Colonic mucosa (tissue), 4 donors: ENCODE measurements around the gene XPO6. TPM values are rescaled to one million over a fixed set of nuclear protein-coding genes. Genes with fewer than 3 reads are reported as not detected.

ENCODE experiments used
- DNase-seq: peaks from one replicate; pipeline ENCODE4 v3.0.0-alpha.2; 2020
- H3K27ac ChIP-seq: fragments of 200-600 bp; one replicate; pipeline ENCODE4 v1.8.0; 2021
- H3K27me3 ChIP-seq: fragments of 200-600 bp; one replicate; pipeline ENCODE4 v1.8.0; 2021
- H3K36me3 ChIP-seq: fragments of 200-600 bp; one replicate; pipeline ENCODE4 v1.8.0; 2021
- H3K4me1 ChIP-seq: fragments of 200-600 bp; one replicate; pipeline ENCODE4 v1.8.0; 2021; ENCODE audit warnings: mild to moderate bottlenecking
- H3K4me3 ChIP-seq: fragments of 200-600 bp; one replicate; pipeline ENCODE4 v1.8.0; 2021
- H3K9ac ChIP-seq, 2 donors: one replicate each; pipeline ENCODE4 v1.7.0; 2013; ENCODE audit warnings: control low read depth in 2 of 2, low read depth in 2 of 2, low read length in 2 of 2
- H3K9me3 ChIP-seq: fragments of 200-600 bp; one replicate; pipeline ENCODE4 v1.8.0; 2021
- intact Hi-C: fragments of 100-400 bp; cut with DNase I; formaldehyde crosslinking; loops from one replicate; pipeline ENCODE4 v1.14.1; 2022
- total RNA-seq, 2 donors: library from RNA; stranded (reverse); fragmentation: NEBNext Ultra II Directional in 1 of 2; extraction: Animal tissue kit (Norgen Biotek cat#: 25700) in 1 of 2; gene quantifications; one replicate each; pipeline ENCODE4 v1.2.1, GENCODE V29; 2021
- TF ChIP-seq, protein P1 (sequence below): fragments of 200-600 bp; IDR thresholded peaks from one replicate; pipeline ENCODE4 v1.8.0; 2022; ENCODE audit warnings: antibody characterized with exemption, mild to moderate bottlenecking
- donor health status: healthy.
- donor health status: DM: no; HTN: no; CAD: no.
- donor health status: DM: no; HTN: no; CAD: no.

XPO6 gene
- total RNA-seq, 2 donors from 2014 or later, result 77.0 to 144 TPM

- intact Hi-C loops, result no loop called here
- Histone ChIP-seq H3K36me3 (peaks cover 14% of the 10 kb centered on the region), H3K9ac (no peak overlapping the region), H3K4me1 (no peaks in the 10 kb centered on the region), H3K27me3 (no peaks in the 10 kb centered on the region), H3K4me3 (no peak overlapping the region), H3K9me3 (no peaks in the 10 kb centered on the region), H3K27ac (no peak overlapping the region)
- TF ChIP-seq, protein P1, sequence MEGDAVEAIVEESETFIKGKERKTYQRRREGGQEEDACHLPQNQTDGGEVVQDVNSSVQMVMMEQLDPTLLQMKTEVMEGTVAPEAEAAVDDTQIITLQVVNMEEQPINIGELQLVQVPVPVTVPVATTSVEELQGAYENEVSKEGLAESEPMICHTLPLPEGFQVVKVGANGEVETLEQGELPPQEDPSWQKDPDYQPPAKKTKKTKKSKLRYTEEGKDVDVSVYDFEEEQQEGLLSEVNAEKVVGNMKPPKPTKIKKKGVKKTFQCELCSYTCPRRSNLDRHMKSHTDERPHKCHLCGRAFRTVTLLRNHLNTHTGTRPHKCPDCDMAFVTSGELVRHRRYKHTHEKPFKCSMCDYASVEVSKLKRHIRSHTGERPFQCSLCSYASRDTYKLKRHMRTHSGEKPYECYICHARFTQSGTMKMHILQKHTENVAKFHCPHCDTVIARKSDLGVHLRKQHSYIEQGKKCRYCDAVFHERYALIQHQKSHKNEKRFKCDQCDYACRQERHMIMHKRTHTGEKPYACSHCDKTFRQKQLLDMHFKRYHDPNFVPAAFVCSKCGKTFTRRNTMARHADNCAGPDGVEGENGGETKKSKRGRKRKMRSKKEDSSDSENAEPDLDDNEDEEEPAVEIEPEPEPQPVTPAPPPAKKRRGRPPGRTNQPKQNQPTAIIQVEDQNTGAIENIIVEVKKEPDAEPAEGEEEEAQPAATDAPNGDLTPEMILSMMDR, result no peak
- no peak for DNase-seq
Measured at GRCh38 chr16:28110977-28111376, 100.8 kb downstream of the XPO6 start.

GRCh38 chr16:28110479-28110878, 101.3 kb downstream of the XPO6 start:
- Histone ChIP-seq H3K4me1 (no peaks in the 10 kb centered on the region), H3K9me3 (no peaks in the 10 kb centered on the region), H3K4me3 (no peak overlapping the region), H3K27ac (no peak overlapping the region), H3K36me3 (peaks cover 14% of the 10 kb centered on the region), H3K9ac (no peak overlapping the region), H3K27me3 (no peaks in the 10 kb centered on the region)
- TF ChIP-seq, protein P1, result no peak
- no peak for DNase-seq
- intact Hi-C loops, result no loop called here

DNA sequence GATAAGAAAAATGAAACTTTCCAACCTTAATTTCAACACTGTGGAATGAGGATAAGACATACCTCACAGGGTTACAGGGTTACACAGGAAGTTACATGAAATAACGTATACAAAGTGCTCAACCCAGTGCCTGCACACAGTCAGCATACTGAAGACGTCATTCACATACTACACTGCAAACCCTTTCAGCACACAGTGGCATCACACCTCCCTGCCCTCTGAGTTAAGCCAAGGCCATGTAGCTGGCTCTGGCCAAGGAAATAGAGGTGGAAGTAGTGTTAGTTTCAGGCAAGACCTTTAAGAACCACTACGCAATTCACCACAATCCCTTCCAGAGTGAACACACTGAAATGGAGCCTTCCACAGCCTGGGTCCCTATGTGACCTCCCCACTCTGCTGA, 101.7 kb downstream of the XPO6 start:
- intact Hi-C loops, result no loop called here
- TF ChIP-seq, protein P1, result no peak
- Histone ChIP-seq H3K36me3 (peaks cover 14% of the 10 kb centered on the region), H3K27me3 (no peaks in the 10 kb centered on the region), H3K9me3 (no peaks in the 10 kb centered on the region), H3K27ac (no peak overlapping the region), H3K9ac (no peak overlapping the region), H3K4me3 (no peak overlapping the region), H3K4me1 (no peaks in the 10 kb centered on the region)
- no peak for DNase-seq

DNA sequence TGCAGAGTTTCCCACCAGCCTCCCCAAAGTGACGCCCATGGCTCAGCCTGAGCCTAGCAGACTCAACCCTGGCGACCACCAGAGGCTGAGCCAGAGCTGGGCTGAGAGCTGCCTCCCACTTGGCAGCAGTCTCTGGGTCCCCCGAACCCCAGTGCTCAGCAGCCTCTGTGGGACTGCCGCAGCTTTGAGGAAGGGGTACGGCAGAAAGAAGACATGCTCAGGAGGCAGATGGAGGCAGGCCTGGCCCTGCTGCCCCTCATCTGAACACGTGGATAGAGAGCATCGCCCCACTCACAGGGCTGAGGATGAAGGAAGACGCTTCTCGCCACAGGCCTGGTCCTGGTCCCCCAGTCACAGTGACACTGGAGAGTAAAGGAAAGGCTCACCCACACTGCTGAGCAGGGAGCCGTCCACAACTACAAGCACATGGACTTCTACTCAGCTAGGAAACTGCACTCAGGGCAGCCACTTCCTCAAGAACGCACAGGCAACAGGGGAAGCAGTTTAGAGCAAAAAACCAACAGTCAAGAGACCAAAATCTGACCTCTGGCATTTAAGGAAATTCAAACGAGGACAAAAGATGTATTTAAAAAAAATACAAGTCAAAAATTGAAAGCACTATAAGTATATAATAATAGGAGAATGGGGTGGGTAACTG, 103.0 kb downstream of the XPO6 start:
- no peak for DNase-seq
- no peak overlapping the region for H3K27ac ChIP-seq
- H3K4me3 ChIP-seq, result no peak overlapping the region
- H3K9ac ChIP-seq, result no peak overlapping the region
- TF ChIP-seq, protein P1, result no peak
- intact Hi-C loops, result no loop called here
- no peaks in the 10 kb centered on the region for H3K4me1 ChIP-seq
- peaks cover 14% of the 10 kb centered on the region for H3K36me3 ChIP-seq
- H3K9me3 ChIP-seq, result no peaks in the 10 kb centered on the region
- no peaks in the 10 kb centered on the region for H3K27me3 ChIP-seq

DNA sequence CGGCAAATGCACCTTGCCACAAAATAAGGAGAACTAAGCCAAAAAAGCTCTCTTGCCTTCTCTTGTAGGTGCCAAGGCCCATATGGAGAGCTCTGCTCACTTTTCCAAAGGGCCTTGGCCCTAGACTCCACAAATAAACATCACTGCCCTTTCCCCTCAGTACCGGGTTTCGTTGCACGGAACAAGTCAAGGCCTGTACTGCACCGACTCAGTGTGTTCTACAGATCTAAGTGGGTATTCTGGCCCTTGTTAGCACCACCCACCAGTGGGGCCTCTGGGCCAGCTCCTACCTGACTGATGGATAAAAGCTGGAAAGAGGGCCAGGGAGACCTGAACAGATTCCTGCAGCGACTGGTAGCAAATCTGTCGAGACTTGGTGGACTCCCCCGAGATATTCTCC, 104.5 kb downstream of the XPO6 start:
- Histone ChIP-seq H3K4me3 (no peak overlapping the region), H3K27ac (no peak overlapping the region), H3K27me3 (no peaks in the 10 kb centered on the region), H3K9ac (no peak overlapping the region), H3K36me3 (peaks cover 14% of the 10 kb centered on the region), H3K4me1 (no peaks in the 10 kb centered on the region), H3K9me3 (no peaks in the 10 kb centered on the region)
- intact Hi-C loops, result no loop called here
- no peak for DNase-seq
- TF ChIP-seq, protein P1, result no peak
